ENCODE results near the gene BLID. TPM values are rescaled to one million over a fixed set of nuclear protein-coding genes. Genes with fewer than 3 reads are reported as not detected.

The BLID gene, protein sequence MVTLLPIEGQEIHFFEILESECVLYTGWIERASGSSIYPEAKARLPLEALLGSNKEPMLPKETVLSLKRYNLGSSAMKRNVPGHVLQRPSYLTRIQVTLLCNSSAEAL
- total RNA-seq = 15.5 and 16.9 TPM in 2 replicates

DNA sequence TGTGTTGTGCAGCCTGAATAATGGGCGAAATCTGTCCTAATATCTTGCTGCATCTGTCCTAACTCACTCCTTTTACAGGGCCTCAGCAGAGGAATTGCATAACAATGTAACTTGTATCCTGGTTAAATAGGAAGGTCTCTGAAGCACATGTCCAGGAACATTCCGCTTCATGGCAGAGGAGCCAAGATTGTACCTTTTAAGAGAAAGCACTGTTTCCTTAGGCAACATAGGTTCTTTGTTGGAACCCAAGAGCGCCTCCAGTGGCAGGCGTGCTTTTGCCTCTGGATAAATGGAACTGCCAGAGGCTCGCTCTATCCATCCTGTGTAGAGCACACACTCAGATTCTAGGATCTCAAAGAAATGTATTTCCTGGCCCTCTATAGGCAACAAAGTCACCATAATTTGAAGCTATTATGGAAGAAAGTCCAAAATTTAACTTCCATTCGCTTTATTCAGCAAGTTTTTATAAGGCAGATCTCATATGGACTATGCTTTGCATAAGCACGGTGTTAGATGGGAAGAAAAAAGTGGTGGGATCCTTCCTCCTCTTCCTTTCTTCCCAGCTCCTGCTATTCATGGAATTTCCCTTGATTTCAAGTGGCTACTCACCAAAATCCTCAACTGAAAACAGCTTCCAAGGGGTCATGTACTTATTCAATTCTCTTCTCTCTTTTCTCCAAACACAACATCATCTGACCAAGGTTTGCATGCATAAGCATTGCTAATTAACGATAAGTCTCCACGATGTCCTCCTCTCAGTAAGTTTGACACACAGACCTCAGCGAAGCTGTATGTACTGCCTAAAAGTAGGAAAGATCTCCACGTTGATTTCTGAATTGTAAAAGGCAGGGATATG, at the start of gene BLID:
Gene BLID, minus strand, starts transcription at position 692 of the 856 bp plus-strand sequence. Its CDS starts 293 bp downstream, at position 399.

Small RNA genes within 50 kb of the gene (small RNA-seq; reads per million reads assigned to genes)
- gene MIR100 = 30,944 reads per million, percentile 100 among the genes with 10 or more reads in this experiment
- 29.1 reads per million, percentile 97 among the genes with 10 or more reads in this experiment for gene MIR125B1
- 65.3 reads per million, percentile 98 among the genes with 10 or more reads in this experiment for gene MIRLET7A2

Data from thoracic aorta endothelial cell (primary cell).